GM19455 (cell line): Measurements from ENCODE around the gene TREH.
"Not testable (repeated sequence)": the region's sequence is repeated elsewhere in the genome, so short reads cannot be mapped to it uniquely, and the experiment has no call there.

Source experiments
- ATAC-seq: cut with Tn5 transposase; IDR thresholded peaks from one replicate; pipeline ENCODE4 v1.9.1; 2021; ENCODE audit not compliant: unreplicated experiment

TREH gene

DNA sequence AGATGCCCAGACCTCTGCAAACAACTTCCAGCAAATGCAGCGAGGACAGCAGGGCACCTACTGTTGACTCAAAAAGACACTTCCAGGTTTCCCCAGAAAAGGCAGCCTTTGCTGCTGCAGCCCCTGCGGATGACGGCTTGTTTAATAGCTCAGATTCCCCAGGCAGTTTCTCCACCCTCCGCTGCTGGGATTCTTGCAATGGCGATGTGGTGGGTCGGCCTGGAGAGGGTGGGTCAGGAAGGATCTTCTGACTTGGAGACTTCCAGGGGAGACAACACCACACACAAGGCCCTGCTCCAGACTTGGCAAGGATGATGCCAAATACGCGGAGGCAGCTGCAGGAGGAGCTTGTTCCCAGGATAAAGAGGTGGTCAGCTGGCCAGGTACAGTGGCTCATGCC is 17.9 kb upstream of the TREH start:
- no peak for ATAC-seq

DNA sequence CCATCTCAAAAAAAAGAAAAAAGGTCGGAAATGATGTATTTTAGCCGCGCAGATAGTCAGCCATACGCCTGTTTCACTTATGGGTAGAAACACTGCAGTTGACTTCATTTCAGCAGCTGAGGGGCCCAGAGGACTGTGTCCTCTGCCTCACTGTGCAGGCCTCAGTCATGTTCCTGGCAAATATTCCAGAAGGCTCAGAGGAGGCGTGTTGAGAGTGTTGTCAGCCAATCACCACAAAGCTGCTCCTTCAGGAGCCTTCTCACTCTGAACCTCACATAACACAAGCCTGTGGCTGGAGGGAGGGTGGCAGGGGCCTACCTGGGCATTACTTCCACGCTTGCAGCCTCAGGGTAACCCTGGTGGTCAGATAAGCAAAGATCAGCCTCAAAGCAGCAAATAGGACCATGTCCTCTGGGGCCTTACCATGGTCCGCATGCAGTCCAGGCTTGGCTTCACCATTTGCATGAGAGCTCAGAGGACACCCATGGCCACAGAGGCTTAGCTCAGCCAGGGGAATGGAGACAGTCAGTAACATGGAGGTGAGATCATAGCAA is 17.3 kb upstream of the TREH start:
- no peak for ATAC-seq

DNA sequence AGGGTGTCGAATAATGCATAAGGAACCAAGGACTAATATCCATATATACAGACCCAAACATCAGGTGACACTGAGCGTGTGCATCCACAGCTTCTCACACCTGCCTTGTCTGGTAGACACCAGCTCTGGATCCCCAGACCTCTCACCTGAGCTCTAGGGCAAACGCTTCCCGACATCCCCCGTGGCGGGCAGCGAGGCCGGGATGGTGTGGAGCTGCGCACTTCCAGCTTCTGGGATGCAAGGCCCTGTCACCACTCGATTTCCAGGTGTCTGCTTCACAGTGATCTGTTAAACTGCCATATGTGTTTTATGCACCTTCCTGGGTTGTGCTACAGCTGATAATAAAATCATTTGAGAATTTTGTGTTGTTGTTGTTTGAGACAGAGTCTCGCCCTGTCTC is 15.3 kb upstream of the TREH start:
- ATAC-seq: no peak

DNA sequence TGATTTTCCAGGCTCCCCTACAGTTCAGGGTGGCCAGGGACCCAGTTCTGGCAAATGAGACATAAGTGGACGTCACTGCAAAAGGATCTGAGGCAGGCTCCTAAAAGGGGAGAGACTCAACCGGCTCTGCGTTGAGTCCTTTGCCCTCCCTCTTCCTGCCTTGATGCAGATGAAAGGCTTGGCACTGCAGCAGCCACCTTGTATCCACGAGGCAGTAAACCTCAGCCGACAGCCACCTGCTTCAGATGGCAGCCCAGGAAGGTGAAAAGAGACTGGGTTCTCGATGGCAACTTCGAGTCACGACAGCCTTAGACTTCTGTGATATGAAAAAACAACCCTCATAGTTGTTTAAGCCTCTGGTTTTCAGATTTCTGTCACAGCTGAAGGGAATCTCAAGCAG is 14.7 kb upstream of the TREH start:
- ATAC-seq: no peak

- no peak for ATAC-seq
Measured at GRCh38 chr11:118691926-118692830, 12.7 kb upstream of the TREH start.

GRCh38 chr11:118690553-118691304 is 11.3 kb upstream of the TREH start:
- ATAC-seq: no peak

- ATAC-seq: peak; percentile 71
Measured at GRCh38 chr11:118689852-118690552, 10.6 kb upstream of the TREH start.

GRCh38 chr11:118689503-118689851 is 10.0 kb upstream of the TREH start:
- ATAC-seq: peak; percentile 10

GRCh38 chr11:118688851-118689502 is 9.5 kb upstream of the TREH start:
- no peak for ATAC-seq

GRCh38 chr11:118688339-118688738 is 8.9 kb upstream of the TREH start:
- ATAC-seq: not testable (repeated sequence)

DNA sequence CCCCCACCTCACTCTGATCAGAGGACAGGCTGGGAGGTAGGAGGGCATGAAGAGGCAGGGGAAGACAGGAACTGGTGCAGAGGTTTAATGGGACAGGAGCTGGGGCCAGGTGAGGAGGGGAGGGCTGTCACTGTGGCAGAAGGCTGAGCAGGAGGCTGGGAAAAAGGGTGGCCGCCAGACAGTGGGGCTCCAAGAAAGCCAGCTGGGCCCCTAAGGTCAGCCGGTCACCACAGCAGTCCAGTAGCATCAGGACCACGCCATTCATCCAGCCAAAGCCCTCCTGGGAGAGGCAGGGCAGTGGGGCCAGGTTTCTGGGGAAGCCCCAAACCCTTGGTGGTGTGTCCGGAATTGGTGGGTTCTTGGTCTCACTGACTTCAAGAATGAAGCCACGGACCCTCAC is 8.5 kb upstream of the TREH start:
- ATAC-seq: no peak

DNA sequence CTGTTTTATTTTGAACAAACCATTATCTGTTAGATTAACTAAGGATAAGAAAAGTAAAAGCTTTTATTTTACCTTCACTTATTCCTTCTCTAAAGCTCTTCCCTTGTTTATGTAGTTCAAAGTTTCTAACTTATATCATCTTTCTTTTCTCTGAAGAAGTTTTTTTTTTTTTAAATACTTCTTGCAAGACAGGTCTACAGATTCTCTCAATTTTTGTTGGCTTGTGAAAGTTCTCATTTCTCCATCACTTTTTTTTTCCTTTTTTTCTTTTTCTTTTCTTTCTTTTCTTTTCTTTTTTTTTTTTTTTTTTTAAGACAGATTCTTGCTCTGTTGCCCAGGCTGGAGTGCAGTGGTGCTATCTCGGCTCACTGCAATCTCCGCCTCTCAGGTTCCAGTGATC is 4.7 kb upstream of the TREH start:
- ATAC-seq: no peak

GRCh38 chr11:118682939-118683338 is 3.5 kb upstream of the TREH start:
- not testable (repeated sequence) for ATAC-seq

GRCh38 chr11:118682372-118682771 is 2.9 kb upstream of the TREH start:
- ATAC-seq: no peak

- not testable (repeated sequence) for ATAC-seq
Measured at GRCh38 chr11:118678908-118679307, 542 bp downstream of the TREH start.

GRCh38 chr11:118677977-118678376 is 1.5 kb downstream of the TREH start:
- no peak for ATAC-seq

GRCh38 chr11:118674082-118674435 is 5.4 kb downstream of the TREH start:
- ATAC-seq: no peak

DNA sequence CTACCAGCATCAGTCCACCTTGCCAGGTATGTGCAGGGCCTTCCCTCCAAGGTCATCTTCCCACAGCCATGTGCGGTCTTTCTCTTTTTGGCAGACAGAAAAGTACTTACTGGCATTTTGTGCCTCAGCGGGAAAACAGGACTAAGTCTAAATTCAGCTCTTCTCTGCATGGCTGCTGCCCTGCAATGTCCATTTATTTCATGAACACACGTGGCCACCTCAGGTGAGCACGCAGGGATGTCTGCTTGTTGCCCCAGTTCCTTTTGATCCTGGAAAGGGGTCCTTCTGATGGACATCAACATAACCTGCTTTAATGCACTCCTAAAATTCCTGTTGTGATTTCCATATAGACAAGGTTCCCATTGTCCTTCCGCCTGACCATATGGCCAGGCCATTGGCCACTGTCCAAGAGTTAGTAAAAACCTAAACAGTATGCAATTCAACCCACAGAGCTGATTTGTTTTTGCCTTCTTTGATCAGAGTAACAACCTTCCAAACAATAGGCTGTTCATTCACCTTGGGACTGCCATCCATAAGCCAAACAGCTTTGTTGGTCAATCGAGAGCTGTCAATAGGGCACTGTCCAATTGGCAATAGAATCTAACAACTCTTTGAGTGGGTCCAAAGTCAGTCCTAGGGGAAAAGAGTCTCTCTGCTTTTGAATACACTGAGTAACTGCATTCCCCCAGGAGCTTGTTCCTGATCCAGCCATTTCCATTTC is 5.9 kb downstream of the TREH start:
- no peak for ATAC-seq

DNA sequence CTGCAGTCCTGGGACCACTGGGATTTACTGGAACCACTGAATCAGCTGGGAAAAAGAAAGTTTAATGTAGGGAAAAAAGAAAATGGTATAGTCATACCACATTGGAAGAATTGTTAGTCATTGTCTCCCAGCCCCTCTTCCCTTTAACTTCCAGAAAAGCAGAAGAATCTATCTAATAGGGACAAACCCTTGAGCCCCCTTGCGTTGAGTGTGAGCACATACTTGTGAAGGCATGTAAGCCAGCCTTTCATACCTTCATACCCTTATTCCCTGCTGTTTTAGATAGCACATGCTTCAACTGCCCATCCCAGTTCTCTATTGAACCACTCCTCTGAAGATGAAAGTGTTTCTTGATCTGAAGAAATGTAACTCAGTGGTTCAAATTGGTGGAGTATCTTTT is 6.6 kb downstream of the TREH start:
- ATAC-seq: no peak

- no peak for ATAC-seq
Measured at GRCh38 chr11:118671254-118671653, 8.2 kb downstream of the TREH start.
